HG02884 (cell line): ENCODE results near the gene PKP4.

Experiments
- ATAC-seq: cut with Tn5 transposase; IDR thresholded peaks from one replicate; pipeline ENCODE4 v1.9.1; 2021; ENCODE audit warnings: mild to moderate bottlenecking, moderate library complexity; ENCODE audit not compliant: unreplicated experiment

The PKP4 gene

GRCh38 chr2:158539176-158540005 lies 82.6 kb downstream of the PKP4 start:
- ATAC-seq: no peak

- no peak for ATAC-seq
Observed at GRCh38 chr2:158542577-158542976, 85.8 kb downstream of the PKP4 start.

GRCh38 chr2:158543957-158544356 lies 87.2 kb downstream of the PKP4 start:
- no peak for ATAC-seq

GRCh38 chr2:158544998-158545397 lies 88.2 kb downstream of the PKP4 start:
- ATAC-seq: no peak

GRCh38 chr2:158546412-158547144 lies 89.8 kb downstream of the PKP4 start:
- ATAC-seq: peak; percentile 66

- no peak for ATAC-seq
Observed at GRCh38 chr2:158553257-158553656, 96.5 kb downstream of the PKP4 start.

- ATAC-seq: no peak
Observed at GRCh38 chr2:158554996-158555395, 98.2 kb downstream of the PKP4 start.

GRCh38 chr2:158556124-158556523 lies 99.4 kb downstream of the PKP4 start:
- no peak for ATAC-seq

GRCh38 chr2:158557752-158558151 lies 101.0 kb downstream of the PKP4 start:
- no peak for ATAC-seq

GRCh38 chr2:158559252-158559651 lies 102.5 kb downstream of the PKP4 start:
- no peak for ATAC-seq

- ATAC-seq: no peak
Observed at GRCh38 chr2:158560259-158560658, 103.5 kb downstream of the PKP4 start.

- ATAC-seq: no peak
Observed at GRCh38 chr2:158561054-158561453, 104.3 kb downstream of the PKP4 start.

GRCh38 chr2:158567208-158567607 lies 110.5 kb downstream of the PKP4 start:
- ATAC-seq: no peak

GRCh38 chr2:158569284-158569683 lies 112.5 kb downstream of the PKP4 start:
- ATAC-seq: no peak

- no peak for ATAC-seq
Observed at GRCh38 chr2:158570869-158571268, 114.1 kb downstream of the PKP4 start.

GRCh38 chr2:158573739-158574138 lies 117.0 kb downstream of the PKP4 start:
- ATAC-seq: no peak

- no peak for ATAC-seq
Observed at GRCh38 chr2:158575051-158575635, 118.4 kb downstream of the PKP4 start.

- no peak for ATAC-seq
Observed at GRCh38 chr2:158577141-158577540, 120.4 kb downstream of the PKP4 start.

- ATAC-seq: peak; percentile 92
Observed at GRCh38 chr2:158578703-158579330, 122.1 kb downstream of the PKP4 start.

GRCh38 chr2:158579928-158580327 lies 123.2 kb downstream of the PKP4 start:
- no peak for ATAC-seq

- no peak for ATAC-seq
Observed at GRCh38 chr2:158580760-158581159, 124.0 kb downstream of the PKP4 start.
